HG03439 (cell line): ENCODE measurements around the gene STAB1.

Source experiments
- ATAC-seq: cut with Tn5 transposase; IDR thresholded peaks from one replicate; pipeline ENCODE4 v1.9.1; 2021; ENCODE audit warnings: mild to moderate bottlenecking, moderate library complexity; ENCODE audit not compliant: unreplicated experiment

STAB1 gene

DNA sequence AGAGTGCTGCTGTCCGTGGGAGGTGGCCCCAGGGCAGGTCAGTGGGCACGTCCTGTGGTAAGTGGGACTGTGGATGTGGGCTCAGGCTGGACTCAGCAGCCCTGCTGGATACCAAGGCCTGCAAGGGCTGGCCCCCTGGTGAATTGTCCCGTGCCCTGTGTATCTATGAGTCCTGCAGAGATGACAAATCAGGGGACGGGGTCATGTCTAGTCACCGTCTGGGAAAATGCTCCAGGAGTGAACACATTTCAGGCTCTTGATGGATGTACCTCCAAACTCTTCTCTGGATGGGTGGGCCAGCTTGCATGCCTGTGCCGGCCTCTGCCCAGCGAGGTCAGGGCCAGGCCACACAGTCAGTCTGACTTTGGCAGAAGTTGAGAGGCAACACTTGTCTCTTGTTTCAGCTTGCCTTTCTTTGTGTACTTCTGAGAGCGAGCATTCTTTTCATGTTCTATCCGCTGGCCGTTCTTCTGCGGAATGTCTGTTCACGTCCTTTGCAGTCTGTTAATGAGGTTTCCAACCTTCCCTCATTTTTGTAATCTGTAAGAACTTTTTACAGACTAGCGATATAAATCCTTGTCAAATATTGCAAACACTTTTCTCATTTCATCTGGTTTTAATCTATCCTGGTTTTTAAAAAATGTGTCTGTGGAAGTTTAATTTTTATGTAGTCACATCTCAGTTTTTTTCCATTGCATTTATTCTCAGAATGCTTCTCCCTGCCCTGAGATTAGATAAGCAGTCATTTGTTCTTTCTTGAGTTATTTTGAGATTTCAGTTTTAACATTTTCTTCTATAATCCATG is 11.4 kb upstream of the STAB1 start:
- ATAC-seq: no peak

DNA sequence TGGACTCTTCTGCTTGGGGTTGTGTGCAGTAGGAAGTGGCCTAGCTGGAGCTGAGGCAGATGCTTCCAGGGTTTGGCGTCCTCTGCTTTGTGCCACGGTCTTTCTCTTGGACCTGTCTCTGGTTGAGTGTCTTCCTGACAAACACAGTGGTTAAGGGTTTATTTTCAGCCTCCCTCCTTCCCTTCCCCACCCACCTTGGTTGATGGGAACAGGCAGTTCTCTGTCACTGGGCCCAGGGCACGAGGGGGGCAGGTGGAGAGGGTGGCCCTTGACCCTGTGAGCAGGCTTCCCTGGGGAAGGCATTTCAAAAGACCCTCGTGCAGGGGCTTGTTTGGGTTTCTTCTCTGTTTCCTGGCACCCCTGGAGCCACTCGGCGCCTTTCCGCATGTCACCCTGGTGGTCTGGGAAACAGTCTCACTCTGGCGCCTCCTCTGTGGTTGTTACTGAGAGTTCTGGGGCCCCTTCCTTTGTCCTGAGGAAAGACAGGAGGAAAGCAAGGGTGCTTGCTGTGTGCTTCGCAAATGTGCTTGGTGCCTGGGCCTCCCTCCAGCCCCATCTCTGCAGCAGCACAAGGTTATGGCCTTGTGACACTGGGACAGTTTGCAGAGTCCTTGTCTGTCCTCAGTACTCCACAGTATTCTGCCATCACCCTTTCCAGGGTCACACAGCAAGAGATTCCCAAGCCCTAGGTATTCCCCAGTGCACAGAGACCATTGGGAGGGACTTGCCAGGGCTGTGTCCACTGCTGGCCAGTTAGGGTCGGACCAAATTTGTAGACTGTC is 10.3 kb upstream of the STAB1 start:
- no peak for ATAC-seq

DNA sequence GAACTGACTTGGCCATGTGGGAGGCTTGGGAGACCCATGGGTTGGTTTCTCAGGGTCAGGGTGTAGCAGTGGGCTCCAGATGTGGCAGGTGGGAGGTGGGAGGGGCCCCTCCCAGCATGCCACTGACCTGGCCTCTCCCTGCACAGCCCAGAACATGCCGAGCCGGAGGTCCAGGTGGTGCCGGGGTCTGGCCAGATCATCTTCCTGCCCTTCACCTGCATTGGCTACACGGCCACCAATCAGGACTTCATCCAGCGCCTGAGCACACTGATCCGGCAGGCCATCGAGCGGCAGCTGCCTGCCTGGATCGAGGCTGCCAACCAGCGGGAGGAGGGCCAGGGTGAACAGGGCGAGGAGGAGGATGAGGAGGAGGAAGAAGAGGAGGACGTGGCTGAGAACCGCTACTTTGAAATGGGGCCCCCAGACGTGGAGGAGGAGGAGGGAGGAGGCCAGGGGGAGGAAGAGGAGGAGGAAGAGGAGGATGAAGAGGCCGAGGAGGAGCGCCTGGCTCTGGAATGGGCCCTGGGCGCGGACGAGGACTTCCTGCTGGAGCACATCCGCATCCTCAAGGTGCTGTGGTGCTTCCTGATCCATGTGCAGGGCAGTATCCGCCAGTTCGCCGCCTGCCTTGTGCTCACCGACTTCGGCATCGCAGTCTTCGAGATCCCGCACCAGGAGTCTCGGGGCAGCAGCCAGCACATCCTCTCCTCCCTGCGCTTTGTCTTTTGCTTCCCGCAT is 7.9 kb upstream of the STAB1 start:
- ATAC-seq: no peak

DNA sequence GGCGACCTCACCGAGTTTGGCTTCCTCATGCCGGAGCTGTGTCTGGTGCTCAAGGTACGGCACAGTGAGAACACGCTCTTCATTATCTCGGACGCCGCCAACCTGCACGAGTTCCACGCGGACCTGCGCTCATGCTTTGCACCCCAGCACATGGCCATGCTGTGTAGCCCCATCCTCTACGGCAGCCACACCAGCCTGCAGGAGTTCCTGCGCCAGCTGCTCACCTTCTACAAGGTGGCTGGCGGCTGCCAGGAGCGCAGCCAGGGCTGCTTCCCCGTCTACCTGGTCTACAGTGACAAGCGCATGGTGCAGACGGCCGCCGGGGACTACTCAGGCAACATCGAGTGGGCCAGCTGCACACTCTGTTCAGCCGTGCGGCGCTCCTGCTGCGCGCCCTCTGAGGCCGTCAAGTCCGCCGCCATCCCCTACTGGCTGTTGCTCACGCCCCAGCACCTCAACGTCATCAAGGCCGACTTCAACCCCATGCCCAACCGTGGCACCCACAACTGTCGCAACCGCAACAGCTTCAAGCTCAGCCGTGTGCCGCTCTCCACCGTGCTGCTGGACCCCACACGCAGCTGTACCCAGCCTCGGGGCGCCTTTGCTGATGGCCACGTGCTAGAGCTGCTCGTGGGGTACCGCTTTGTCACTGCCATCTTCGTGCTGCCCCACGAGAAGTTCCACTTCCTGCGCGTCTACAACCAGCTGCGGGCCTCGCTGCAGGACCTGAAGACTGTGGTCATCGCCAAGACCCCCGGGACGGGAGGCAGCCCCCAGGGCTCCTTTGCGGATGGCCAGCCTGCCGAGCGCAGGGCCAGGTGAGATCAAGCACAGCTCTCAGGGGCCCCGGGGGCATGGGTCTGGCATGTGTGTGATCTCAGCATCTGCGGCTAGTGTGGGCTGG is 7.1 kb upstream of the STAB1 start:
- ATAC-seq: no peak

DNA sequence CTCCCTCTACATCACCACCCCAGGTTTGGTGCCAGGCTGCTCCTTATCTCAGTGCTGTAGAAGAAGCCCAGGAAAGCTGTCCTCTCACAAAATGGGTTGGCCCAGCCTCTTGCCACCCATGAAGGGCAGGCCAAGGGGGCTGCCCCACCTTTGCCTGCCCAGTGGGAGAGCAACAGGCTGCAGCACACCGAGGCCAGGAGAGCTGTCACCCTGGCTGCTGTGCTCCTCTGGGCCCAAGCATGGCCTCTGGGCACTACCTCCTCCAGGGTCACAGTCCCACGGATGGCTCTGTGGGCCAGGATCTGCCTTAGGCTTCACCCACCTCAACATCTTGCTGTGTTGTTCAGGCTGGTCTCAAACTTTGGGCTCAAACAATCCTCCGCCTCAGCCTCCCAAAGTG is 6.4 kb upstream of the STAB1 start:
- no peak for ATAC-seq

DNA sequence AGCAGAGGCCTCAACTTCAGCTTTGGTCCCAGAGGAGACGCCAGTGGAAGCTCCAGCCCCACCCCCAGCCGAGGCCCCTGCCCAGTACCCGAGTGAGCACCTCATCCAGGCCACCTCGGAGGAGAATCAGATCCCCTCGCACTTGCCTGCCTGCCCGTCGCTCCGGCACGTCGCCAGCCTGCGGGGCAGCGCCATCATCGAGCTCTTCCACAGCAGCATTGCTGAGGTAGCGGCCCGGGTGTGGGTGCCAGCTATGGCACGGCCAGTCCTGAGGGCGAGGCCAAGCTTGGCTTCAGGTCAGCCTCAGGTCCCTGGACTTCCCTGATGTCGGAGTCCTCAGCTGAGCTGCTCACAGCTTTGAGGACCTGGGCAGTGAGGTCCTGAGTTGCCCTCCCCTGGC is 5.7 kb upstream of the STAB1 start:
- ATAC-seq: no peak

DNA sequence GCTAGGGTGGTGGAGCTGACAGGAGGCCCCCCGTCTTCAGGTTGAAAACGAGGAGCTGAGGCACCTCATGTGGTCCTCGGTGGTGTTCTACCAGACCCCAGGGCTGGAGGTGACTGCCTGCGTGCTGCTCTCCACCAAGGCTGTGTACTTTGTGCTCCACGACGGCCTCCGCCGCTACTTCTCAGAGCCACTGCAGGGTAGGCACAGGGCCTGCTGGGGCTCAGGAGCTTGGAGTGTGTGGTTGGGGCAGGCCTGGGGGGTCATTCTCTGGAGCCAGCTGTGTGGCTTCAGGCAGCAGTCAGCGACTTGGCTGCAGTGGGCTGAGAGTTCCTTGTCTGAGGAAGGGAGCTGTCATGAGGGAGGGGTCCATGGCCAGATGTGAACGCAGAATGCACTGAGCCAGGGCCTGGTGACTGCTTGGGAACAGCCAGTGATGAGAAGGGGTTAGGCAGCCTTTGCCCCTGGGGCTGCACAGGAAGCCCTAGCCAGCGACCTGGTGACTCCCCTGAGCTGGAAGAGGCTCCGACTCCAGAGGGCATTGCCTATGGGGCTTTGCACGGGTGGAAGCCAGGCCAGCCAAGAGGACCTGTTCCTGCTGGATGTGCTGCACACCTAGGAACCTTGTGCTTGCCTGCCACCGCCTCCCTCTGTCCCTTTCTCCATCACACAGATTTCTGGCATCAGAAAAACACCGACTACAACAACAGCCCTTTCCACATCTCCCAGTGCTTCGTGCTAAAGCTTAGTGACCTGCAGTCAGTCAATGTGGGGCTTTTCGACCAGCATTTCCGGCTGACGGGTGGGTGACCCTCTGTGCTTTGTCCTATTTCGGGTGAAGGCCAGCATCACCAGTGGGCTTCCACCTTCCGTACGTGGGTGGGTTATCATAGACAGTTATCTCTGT is 4.9 kb upstream of the STAB1 start:
- ATAC-seq: no peak

DNA sequence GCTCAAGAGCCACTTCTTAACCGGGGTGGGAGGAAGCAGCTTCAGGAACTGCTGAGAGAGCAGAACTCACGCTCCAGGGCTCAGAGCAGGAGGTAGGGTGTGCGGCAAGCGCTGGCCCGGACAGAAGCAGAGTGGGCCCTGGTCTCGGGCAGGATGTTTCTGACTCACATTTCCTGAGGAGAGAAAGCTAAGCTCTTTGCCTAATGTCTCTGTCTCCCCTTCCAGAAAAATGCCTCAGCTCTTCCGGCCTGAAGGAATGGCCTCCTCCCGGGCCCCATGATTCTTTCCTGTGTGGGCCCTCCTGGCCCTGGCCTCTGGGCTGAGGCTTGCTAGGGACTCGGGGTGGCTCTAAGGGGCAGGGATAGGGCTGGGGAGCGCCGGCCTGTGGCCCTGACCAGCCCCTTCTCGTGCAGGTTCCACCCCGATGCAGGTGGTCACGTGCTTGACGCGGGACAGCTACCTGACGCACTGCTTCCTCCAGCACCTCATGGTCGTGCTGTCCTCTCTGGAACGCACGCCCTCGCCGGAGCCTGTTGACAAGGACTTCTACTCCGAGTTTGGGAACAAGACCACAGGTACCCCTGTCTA is 4.1 kb upstream of the STAB1 start:
- ATAC-seq: no peak

DNA sequence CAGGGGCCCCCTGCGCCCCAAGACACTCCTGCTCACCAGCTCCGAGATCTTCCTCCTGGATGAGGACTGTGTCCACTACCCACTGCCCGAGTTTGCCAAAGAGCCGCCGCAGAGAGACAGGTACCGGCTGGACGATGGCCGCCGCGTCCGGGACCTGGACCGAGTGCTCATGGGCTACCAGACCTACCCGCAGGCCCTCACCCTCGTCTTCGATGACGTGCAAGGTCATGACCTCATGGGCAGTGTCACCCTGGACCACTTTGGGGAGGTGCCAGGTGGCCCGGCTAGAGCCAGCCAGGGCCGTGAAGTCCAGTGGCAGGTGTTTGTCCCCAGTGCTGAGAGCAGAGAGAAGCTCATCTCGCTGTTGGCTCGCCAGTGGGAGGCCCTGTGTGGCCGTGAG is 3.1 kb upstream of the STAB1 start:
- ATAC-seq: no peak

DNA sequence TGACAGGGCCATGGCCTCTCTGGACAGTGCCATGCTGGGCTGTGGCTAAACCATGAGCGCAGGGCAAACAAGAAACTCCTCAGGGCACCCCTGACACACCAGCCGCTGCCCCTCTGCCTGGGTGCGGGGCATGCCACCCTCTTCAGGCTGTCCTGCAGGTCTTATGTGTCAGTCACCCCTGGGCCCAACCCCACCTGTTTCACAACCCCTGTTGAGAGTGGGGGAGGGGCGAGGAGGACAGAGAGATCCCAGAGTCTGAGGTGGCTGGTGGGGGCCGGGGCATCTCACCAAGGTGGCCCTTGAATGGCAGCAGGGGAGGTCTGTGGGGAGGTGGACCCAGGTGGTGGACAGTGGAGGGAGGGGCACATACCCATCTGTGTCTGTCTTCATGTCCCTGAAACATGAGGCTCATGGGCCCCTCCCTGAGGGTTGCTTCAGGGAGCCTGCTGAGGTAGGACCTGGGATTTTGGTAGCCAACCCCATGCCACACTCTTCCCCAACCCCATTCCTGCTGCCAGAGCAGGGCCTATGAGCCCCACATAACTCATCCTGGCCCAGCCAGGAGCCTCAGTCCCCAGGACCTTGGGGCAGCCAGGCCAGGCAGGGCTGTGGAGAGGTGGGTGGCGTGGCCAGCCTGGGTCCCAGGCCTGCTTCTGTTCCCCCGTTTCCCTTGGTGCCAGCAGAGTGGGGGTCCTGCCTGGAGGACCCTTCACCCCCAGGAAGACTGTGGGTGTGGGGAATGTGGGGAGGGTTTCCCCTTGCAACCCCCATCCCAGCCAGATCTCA is 1.7 kb upstream of the STAB1 start:
- ATAC-seq: no peak

DNA sequence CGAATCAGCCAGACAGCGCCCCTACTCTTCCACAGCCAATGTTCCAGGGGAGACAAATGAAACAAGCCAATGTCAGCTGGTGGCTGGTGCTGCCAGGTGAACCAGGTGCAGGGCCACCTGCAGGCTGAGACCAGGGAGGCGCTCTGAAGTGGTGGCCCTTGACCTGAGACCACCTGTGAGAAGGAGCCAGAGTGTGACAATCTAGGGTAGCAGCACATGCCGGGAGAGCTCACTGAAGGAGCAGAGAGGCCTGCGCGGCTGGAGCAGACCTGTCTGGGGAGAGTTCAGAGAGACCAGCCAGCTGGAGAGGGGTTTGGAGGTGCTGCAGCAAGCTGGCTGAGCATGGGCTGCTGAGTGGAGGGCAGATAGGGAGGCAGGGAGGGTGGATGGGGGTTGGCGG is 693 bp upstream of the STAB1 start:
- ATAC-seq: no peak

DNA sequence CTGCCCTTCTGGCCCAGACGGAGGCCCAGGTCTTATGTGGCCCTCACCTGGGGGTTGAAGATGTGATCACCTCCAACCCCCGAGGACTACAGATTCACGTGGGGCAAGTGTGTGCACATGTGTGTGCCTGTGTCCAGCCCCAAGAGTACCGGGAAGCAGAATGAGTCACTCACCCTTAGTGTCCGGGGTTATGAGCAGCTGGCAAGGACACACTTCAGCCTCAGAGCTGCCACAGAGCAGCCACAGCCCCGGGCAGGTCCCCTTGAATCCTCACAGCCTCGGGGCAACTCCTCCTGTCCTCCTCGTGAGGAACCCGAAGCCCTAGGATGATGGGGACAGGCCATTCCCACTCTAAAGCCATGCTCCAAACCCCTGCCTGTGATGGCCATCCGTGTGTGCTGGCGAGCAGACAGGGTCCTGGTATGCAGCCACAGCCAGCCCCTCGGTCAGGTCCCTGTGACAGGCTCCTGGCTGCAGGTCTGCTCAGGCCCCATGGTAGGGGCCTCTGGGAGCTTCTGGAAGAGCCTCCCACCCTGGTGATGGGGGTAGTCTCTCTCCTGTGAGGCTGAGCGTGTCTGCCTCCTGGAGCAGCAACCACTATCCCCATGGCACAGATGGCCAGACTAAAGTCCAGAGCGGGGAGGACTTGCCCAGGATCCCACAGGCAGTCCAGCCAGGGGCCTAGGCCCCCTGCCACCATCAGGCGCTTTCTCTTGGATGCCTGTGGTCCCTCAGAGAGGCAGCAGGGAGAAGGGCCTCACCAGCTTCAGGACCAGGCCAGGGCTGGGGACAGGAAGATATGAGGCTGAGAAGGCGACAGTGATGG is 852 bp downstream of the STAB1 start:
- ATAC-seq: no peak

DNA sequence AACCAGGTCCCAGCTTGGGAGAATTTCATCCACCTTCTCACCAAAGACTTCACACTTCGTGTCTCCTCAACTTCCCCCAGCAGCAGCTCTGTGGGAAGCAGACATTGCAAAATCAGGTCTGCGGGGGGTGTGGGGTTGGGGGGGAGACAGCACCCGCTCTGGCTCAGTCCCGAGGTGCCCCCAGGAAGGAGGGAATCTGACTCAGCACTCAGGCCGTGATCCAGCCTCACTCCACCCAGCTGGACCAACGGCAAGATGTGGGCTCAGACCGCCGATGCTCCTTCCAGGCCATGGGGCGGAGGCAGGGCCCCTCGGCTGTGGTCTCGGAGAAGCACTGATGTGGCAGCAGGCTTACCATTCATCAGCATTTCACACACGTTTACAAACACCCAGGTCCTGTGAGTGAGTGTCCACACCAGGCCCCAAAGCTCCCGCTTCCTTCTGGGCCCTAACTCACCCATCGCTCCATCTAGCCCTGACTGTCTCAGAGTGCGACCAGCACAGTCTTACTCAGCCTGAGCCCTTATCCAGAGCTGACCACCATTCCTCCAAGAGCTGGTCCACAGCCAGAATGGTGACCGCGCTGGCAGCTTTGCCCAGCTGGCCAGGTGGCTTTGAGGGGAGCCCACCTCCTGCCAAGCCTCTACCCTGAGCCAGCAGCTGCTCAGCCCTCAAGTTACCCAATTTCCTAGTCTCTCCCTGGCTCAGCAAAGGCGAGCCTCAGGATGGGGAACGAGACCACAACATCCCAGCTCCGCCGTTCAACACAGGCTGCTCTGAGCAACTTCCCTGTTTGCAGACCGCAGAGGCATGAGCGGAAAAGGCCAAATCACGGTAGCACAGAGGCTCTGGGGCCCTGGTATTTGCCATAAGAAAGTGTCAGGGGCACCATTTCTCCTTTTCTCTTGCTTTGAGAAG is 3.3 kb downstream of the STAB1 start:
- no peak for ATAC-seq

DNA sequence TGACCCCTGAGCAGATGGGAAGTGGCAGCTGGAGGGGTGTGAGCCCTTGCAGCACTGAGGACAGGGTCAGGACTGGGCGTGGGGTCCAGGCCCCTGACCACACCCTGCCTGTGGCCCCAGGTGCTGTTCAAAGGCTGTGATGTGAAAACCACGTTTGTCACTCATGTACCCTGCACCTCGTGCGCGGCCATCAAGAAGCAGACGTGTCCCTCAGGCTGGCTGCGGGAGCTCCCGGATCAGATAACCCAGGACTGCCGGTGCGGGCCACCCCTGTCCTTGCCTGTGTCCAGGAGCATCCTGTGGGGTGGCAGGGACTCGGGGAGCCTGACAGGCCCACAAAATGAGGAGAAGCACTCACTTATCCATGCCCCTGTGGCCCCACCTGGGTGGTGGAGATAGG is 5.9 kb downstream of the STAB1 start:
- ATAC-seq: no peak

DNA sequence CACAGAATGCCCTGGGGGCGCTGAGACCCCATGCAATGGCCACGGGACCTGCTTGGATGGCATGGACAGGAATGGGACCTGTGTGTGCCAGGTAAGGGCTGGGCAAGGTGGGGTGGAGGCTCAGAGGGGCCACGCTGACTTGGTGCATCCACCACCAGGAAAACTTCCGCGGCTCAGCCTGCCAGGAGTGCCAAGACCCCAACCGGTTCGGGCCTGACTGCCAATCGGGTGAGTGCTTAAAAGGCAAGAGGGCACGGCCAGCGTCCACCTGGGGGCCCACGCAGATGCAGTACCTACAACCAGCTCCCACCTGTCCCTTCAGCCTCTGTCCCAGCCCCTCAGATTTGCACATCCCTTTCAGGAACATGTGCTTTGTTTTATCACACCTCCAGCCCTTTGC is 6.9 kb downstream of the STAB1 start:
- ATAC-seq: no peak

DNA sequence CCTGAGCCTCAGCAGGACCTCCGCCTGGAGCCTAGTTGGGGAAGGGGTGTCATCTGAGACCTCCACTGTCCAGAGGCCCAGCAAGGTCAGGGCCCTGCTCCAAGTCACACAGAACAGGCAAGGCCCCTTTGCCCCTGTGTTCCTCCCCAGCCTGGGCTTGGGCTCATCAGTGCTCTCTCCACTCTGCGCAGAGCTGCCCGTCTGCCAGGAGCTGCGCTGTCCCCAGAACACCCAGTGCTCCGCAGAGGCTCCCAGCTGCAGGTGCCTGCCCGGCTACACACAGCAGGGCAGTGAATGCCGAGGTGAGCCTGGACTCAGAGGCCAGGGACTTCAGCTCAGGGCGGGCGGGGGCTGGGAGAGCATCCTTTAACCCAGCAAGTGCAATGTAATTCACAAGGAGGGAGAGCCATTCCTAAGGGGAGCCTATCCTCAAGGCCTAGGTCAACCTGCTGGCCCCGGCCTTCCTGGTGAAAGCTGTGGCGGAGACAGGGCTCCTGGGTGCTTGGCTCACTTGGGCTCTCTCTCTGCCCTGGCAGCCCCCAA is 7.7 kb downstream of the STAB1 start:
- no peak for ATAC-seq
